Nucleus accumbens (tissue), 56 donors: ENCODE measurements around the gene RAB27B.
A peak's percentile ranks its signal among the peaks of the same experiment; 100 is the strongest.
"Not testable (repeated sequence)": the region's sequence is repeated elsewhere in the genome, so short reads cannot be mapped to it uniquely, and the experiment has no call there.

Experiments
- DNase-seq, 56 donors: peaks; one replicate each; lab custom pipeline; 2025; lab: John Stamatoyannopoulos, UW

Gene RAB27B

GRCh38 chr18:54828281-54828881 is at the start of gene RAB27B:
Gene RAB27B (plus strand): TSS chr18:54828477. CDS start chr18:54877586, 49,109 bp downstream.
- DNase-seq, result peak in 50 of 56 donors; percentile 1 to 71 (median 36)

GRCh38 chr18:54780285-54780861 is 47.9 kb upstream of the RAB27B start:
- DNase-seq, result peak in 1 of 56 donors; percentile 4

- DNase-seq, result no peak
Measured at GRCh38 chr18:54780970-54781369, 47.3 kb upstream of the RAB27B start.

- no peak for DNase-seq
Measured at GRCh38 chr18:54783139-54783538, 45.1 kb upstream of the RAB27B start.

- no peak for DNase-seq
Measured at GRCh38 chr18:54786206-54786605, 42.1 kb upstream of the RAB27B start.

GRCh38 chr18:54787121-54787520 is 41.2 kb upstream of the RAB27B start:
- DNase-seq, result no peak

- no peak for DNase-seq
Measured at GRCh38 chr18:54787616-54788015, 40.7 kb upstream of the RAB27B start.

- no peak for DNase-seq
Measured at GRCh38 chr18:54790109-54790508, 38.2 kb upstream of the RAB27B start.

- DNase-seq, result no peak
Measured at GRCh38 chr18:54791657-54792056, 36.6 kb upstream of the RAB27B start.

GRCh38 chr18:54792079-54792478 is 36.2 kb upstream of the RAB27B start:
- DNase-seq, result no peak

- no peak for DNase-seq
Measured at GRCh38 chr18:54794823-54795222, 33.5 kb upstream of the RAB27B start.

GRCh38 chr18:54798186-54798585 is 30.1 kb upstream of the RAB27B start:
- DNase-seq, result no peak

GRCh38 chr18:54801374-54801773 is 26.9 kb upstream of the RAB27B start:
- DNase-seq, result no peak

- DNase-seq, result no peak
Measured at GRCh38 chr18:54802178-54802577, 26.1 kb upstream of the RAB27B start.

GRCh38 chr18:54802686-54803395 is 25.4 kb upstream of the RAB27B start:
- no peak for DNase-seq

- no peak for DNase-seq
Measured at GRCh38 chr18:54805571-54806334, 22.5 kb upstream of the RAB27B start.

GRCh38 chr18:54806526-54806925 is 21.8 kb upstream of the RAB27B start:
- no peak for DNase-seq

GRCh38 chr18:54807303-54807702 is 21.0 kb upstream of the RAB27B start:
- no peak for DNase-seq

GRCh38 chr18:54810662-54811061 is 17.6 kb upstream of the RAB27B start:
- DNase-seq, result not testable (repeated sequence)

GRCh38 chr18:54812885-54813284 is 15.4 kb upstream of the RAB27B start:
- DNase-seq, result no peak

- DNase-seq, result no peak
Measured at GRCh38 chr18:54813305-54813704, 15.0 kb upstream of the RAB27B start.
